Neural progenitor cell (in vitro differentiated cells): ENCODE data around the gene ADK. TPM values are rescaled to one million over a fixed set of nuclear protein-coding genes. Genes with fewer than 3 reads are reported as not detected.

Experiments used
- DNase-seq: peaks from one replicate; pipeline ENCODE4 v3.0.0-alpha.2; 2016; ENCODE audit warnings: low spot score
- H2AFZ ChIP-seq: fragments of 200-600 bp; sonication (generic); replicated peaks from 2 replicates; pipeline ENCODE4 v1.6.1; 2016; ENCODE audit warnings: antibody characterized with exemption
- H3F3A ChIP-seq: fragments of 200-600 bp; sonication (generic); 2 replicates; pipeline ENCODE4 v1.6.1; 2016; ENCODE audit warnings: antibody characterized with exemption, low read depth
- H3K27ac ChIP-seq: fragments of 200-600 bp; sonication (generic); 2 replicates; pipeline ENCODE4 v1.5.1; 2016; ENCODE audit warnings: mild to moderate bottlenecking
- H3K27me3 ChIP-seq: fragments of 200-600 bp; sonication (generic); 2 replicates; pipeline ENCODE4 v1.6.1; 2016; ENCODE audit warnings: mild to moderate bottlenecking, moderate library complexity
- H3K36me3 ChIP-seq: fragments of 200-600 bp; sonication (generic); 2 replicates; pipeline ENCODE4 v1.5.1; 2016
- H3K4me1 ChIP-seq: fragments of 200-600 bp; sonication (generic); 2 replicates; pipeline ENCODE4 v1.6.1; 2016; ENCODE audit warnings: mixed run types
- H3K4me2 ChIP-seq: fragments of 200-600 bp; sonication (generic); 2 replicates; pipeline ENCODE4 v1.6.1; 2016
- H3K4me3 ChIP-seq: fragments of 200-600 bp; sonication (generic); 2 replicates; pipeline ENCODE4 v1.5.1; 2016
- H3K79me2 ChIP-seq: fragments of 200-600 bp; sonication (generic); 2 replicates; pipeline ENCODE4 v1.6.1; 2016; ENCODE audit warnings: low read depth
- H3K9ac ChIP-seq: fragments of 200-600 bp; sonication (generic); 2 replicates; pipeline ENCODE4 v1.6.1; 2016
- H3K9me3 ChIP-seq: fragments of 200-600 bp; sonication (generic); 2 replicates; pipeline ENCODE4 v1.5.1; 2016; ENCODE audit warnings: low read depth
- H4K20me1 ChIP-seq: fragments of 200-600 bp; sonication (generic); 2 replicates; pipeline ENCODE4 v1.6.1; 2016; ENCODE audit warnings: low read depth
- H3K27ac Mint-ChIP-seq: 3 replicates; pipeline ENCODE4 v1.8.0; 2021; ENCODE audit warnings: mixed read lengths
- H3K27me3 Mint-ChIP-seq: 2 replicates; pipeline ENCODE4 v1.8.0; 2022; ENCODE audit warnings: low read depth, mild to moderate bottlenecking, inconsistent platforms, moderate library complexity, mixed read lengths; ENCODE audit not compliant: insufficient read depth
- H3K36me3 Mint-ChIP-seq: 3 replicates; pipeline ENCODE4 v1.8.0; 2021; ENCODE audit warnings: mixed read lengths
- H3K4me1 Mint-ChIP-seq: 3 replicates; pipeline ENCODE4 v1.8.0; 2021; ENCODE audit warnings: mixed read lengths
- H3K4me3 Mint-ChIP-seq: 3 replicates; pipeline ENCODE4 v1.8.0; 2021; ENCODE audit warnings: mild to moderate bottlenecking, moderate library complexity, mixed read lengths
- H3K9me3 Mint-ChIP-seq: 3 replicates; pipeline ENCODE4 v1.8.0; 2020; ENCODE audit warnings: mixed read lengths
- EZH2 ChIP-seq: fragments of 200-600 bp; sonication (generic); IDR thresholded peaks from 2 replicates; pipeline ENCODE4 v1.6.1; 2017; ENCODE audit warnings: antibody characterized with exemption, mild to moderate bottlenecking, moderate library complexity
- EZH2phosphoT487 ChIP-seq: fragments of 200-600 bp; sonication (generic); IDR thresholded peaks from 2 replicates; pipeline ENCODE4 v1.6.1; 2017; ENCODE audit warnings: antibody characterized with exemption
- total RNA-seq: library from RNA; depleted of rRNA; stranded (reverse); fragments of >200 nt; gene quantifications from 2 replicates; pipeline ENCODE4 v1.2.3, GENCODE V29; 2015; ENCODE audit warnings: low replicate concordance
- TF ChIP-seq, protein P1 (sequence below): fragments of 200-600 bp; sonication (generic); IDR thresholded peaks from 2 replicates; pipeline ENCODE4 v1.5.1; 2017; ENCODE audit warnings: antibody characterized with exemption, mild to moderate bottlenecking

ADK gene
- total RNA-seq, 1 donor from 2014 or later: 50.9 TPM

DNA sequence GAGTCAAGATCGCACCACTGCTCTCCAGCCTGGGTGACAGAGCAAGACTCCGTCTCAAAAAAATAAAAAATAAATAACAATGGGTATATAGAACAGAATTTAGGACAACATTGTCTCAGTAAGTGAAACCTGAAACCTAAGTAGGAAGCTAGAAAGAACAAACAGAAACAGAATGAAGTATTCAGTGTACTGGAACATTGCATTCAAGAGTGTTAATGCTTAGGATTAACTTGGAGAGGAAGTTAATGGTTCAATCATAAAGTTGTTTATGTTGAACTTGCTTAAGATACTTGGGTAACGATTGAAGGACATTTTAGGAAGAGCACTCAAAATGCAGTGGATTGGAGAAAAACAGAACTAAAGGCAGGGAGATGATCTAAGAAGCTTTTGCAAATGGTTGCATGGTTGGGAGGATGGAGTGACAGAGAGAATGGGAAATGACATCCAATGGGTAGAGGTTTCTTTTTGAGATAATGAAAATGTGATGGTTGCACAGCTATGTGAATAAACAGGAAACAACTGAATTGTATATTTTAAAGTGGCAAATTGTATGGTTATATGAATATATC, 233.7 kb downstream of the ADK start:
- H3K36me3 ChIP-seq: no peaks in the 10 kb centered on the region
- no peaks in the 10 kb centered on the region for H3K4me1 Mint-ChIP-seq
- no peak overlapping the region for H3K27ac Mint-ChIP-seq
- no peaks in the 10 kb centered on the region for H4K20me1 ChIP-seq
- DNase-seq: no peak
- TF ChIP-seq, protein P1, sequence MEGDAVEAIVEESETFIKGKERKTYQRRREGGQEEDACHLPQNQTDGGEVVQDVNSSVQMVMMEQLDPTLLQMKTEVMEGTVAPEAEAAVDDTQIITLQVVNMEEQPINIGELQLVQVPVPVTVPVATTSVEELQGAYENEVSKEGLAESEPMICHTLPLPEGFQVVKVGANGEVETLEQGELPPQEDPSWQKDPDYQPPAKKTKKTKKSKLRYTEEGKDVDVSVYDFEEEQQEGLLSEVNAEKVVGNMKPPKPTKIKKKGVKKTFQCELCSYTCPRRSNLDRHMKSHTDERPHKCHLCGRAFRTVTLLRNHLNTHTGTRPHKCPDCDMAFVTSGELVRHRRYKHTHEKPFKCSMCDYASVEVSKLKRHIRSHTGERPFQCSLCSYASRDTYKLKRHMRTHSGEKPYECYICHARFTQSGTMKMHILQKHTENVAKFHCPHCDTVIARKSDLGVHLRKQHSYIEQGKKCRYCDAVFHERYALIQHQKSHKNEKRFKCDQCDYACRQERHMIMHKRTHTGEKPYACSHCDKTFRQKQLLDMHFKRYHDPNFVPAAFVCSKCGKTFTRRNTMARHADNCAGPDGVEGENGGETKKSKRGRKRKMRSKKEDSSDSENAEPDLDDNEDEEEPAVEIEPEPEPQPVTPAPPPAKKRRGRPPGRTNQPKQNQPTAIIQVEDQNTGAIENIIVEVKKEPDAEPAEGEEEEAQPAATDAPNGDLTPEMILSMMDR: no peak
- TF ChIP-seq EZH2phosphoT487 (no peak), EZH2 (no peak)
- H3F3A ChIP-seq: no peaks in the 10 kb centered on the region
- H3K27me3 ChIP-seq: no peaks in the 10 kb centered on the region
- H3K79me2 ChIP-seq: no peaks in the 10 kb centered on the region
- no peak overlapping the region for H3K27ac ChIP-seq
- H3K36me3 Mint-ChIP-seq: no peaks in the 10 kb centered on the region
- no peaks in the 10 kb centered on the region for H3K9me3 ChIP-seq
- no peak overlapping the region for H3K4me3 Mint-ChIP-seq
- H3K4me3 ChIP-seq: no peak overlapping the region
- no peak overlapping the region for H2AFZ ChIP-seq
- H3K9me3 Mint-ChIP-seq: no peaks in the 10 kb centered on the region
- H3K4me2 ChIP-seq: no peak overlapping the region
- peaks cover 3% of the 10 kb centered on the region for H3K4me1 ChIP-seq
- H3K27me3 Mint-ChIP-seq: no peaks in the 10 kb centered on the region
- no peak overlapping the region for H3K9ac ChIP-seq

DNA sequence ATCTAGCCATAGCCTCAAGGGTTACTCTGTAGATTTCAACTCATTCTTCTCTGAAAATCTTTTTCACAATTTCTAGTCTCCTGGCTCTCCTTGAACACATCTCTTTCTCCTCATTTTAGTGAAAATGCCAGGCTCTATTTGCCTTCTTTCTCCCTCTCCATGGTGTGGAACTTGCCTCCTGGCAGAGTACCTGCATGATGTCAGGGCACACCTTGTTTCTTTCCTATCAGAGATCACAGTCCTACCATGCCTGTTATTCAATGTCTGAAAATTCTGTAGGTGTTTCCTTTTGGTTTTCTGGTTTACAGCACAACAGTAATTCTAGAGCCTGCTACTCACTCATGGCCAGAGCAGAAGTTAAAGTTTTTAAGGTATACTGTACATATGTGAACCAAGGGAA, 237.8 kb downstream of the ADK start:
- Mint-ChIP-seq H3K4me3 (no peak overlapping the region), H3K27me3 (no peaks in the 10 kb centered on the region), H3K27ac (no peak overlapping the region), H3K9me3 (no peaks in the 10 kb centered on the region), H3K36me3 (no peaks in the 10 kb centered on the region), H3K4me1 (no peaks in the 10 kb centered on the region)
- Histone ChIP-seq H3K9ac (no peak overlapping the region), H3K79me2 (no peaks in the 10 kb centered on the region), H3K4me2 (no peak overlapping the region), H3K36me3 (no peaks in the 10 kb centered on the region), H3K4me1 (peaks cover 3% of the 10 kb centered on the region), H3K4me3 (no peak overlapping the region), H4K20me1 (no peaks in the 10 kb centered on the region), H3K27me3 (no peaks in the 10 kb centered on the region), H3F3A (no peaks in the 10 kb centered on the region), H2AFZ (no peak overlapping the region), H3K9me3 (no peaks in the 10 kb centered on the region), H3K27ac (no peak overlapping the region)
- TF ChIP-seq EZH2 (no peak), EZH2phosphoT487 (no peak)
- TF ChIP-seq, protein P1: no peak
- DNase-seq: no peak

DNA sequence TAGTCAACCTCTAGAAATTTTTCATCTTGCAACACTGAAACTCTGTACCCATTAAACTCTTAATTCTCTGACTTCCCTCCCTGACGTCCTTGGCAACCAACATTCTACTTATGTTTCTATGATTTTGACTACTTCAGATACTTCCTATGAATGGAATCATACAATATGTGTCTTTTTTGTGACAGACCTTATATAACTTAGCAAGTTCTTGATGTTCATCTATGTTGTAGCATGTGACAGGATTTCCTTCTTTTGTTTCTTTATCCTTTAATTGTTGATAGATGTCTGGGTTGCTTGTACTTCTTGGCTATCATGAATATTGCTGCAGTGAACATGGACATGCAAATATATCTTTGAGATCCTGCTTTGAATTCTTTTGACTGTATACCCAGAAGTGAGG, 240.8 kb downstream of the ADK start:
- H3K4me1 ChIP-seq: no peaks in the 10 kb centered on the region
- H3K9ac ChIP-seq: no peak overlapping the region
- H3K27ac ChIP-seq: no peak overlapping the region
- Mint-ChIP-seq H3K4me3 (no peak overlapping the region), H3K36me3 (peaks cover 4% of the 10 kb centered on the region), H3K27ac (no peak overlapping the region), H3K4me1 (no peaks in the 10 kb centered on the region), H3K27me3 (no peaks in the 10 kb centered on the region), H3K9me3 (no peaks in the 10 kb centered on the region)
- TF ChIP-seq EZH2phosphoT487: no peak
- TF ChIP-seq EZH2: no peak
- TF ChIP-seq, protein P1: no peak
- no peaks in the 10 kb centered on the region for H4K20me1 ChIP-seq
- no peak overlapping the region for H3K4me2 ChIP-seq
- H3K27me3 ChIP-seq: no peaks in the 10 kb centered on the region
- no peak overlapping the region for H3K4me3 ChIP-seq
- no peaks in the 10 kb centered on the region for H3F3A ChIP-seq
- no peak for DNase-seq
- H2AFZ ChIP-seq: no peak overlapping the region
- no peaks in the 10 kb centered on the region for H3K9me3 ChIP-seq
- H3K79me2 ChIP-seq: no peaks in the 10 kb centered on the region
- H3K36me3 ChIP-seq: no peaks in the 10 kb centered on the region
